NK-92 treated with Interleukin-12 subunit alpha and Interleukin-12 subunit beta, amount 100 ng/mL, for 24 hours (cell line): ENCODE measurements around the gene NDRG4.

ENCODE experiments used
- DNase-seq: peaks from one replicate; lab custom pipeline; 2025; lab: John Stamatoyannopoulos, UW

The NDRG4 gene

GRCh38 chr16:58543685-58544084 is 43.7 kb downstream of the NDRG4 start:
- DNase-seq: no peak

GRCh38 chr16:58548378-58548777 is 48.4 kb downstream of the NDRG4 start:
- DNase-seq: no peak

- DNase-seq: no peak
Observed at GRCh38 chr16:58551496-58551895, 51.6 kb downstream of the NDRG4 start.

GRCh38 chr16:58556678-58557077 is 56.7 kb downstream of the NDRG4 start:
- DNase-seq: no peak
